ENCODE measurements around the gene MAP10. TPM values are rescaled to one million over a fixed set of nuclear protein-coding genes. Genes with fewer than 3 reads are reported as not detected.

Gene MAP10
- total and polyA plus RNA-seq, 5 donors from 2014 or later, result 1.00 to 3.0 (median 2.1) TPM

DNA sequence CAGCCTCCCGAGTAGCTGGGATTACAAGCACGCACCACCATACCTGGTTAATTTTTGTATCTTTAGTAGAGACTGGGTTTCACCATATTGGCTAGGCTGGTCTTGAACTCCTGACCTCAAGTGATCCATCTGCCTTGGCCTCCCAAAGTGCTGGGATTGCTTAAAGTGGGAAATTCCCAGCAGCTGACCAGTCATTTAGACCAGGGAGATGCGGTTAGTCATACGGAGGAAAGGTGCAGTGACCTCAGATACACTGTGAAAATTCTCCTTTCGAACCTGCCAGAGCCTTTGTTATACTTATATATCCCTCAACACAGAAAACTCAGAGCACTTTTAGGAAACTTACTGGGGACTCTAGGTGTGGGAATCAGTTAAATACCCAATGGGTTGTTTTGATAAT, 39.6 kb downstream of the MAP10 start:
- no peaks in the 10 kb centered on the region for H3K4me1 Mint-ChIP-seq
- no peaks in the 10 kb centered on the region for H3K36me3 ChIP-seq (ENCODE audit: control insufficient read depth, insufficient read depth, low read length)
- no peaks in the 10 kb centered on the region for H3K9me3 ChIP-seq (ENCODE audit: control insufficient read depth in 2 of 2, low read length in 2 of 2)
- H3K27me3 ChIP-seq (ENCODE audit: control insufficient read depth, insufficient read depth, low read length), result no peaks in the 10 kb centered on the region
- H3K27me3 Mint-ChIP-seq, result peaks cover 9% of the 10 kb centered on the region
- H3K27ac Mint-ChIP-seq, result no peak overlapping the region
- no peaks in the 10 kb centered on the region for H3K36me3 Mint-ChIP-seq
- H3K4me3 Mint-ChIP-seq, result no peak overlapping the region
- DNase-seq (no peak), ATAC-seq (ENCODE audit: low read depth in 2 of 2) (no peak)
- no peak overlapping the region for H3K4me3 ChIP-seq (ENCODE audit: low read depth, low read length)
- H3K27ac ChIP-seq (ENCODE audit: insufficient read depth, low read length, poor library complexity, severe bottlenecking), result no peak overlapping the region
- H3K4me1 ChIP-seq (ENCODE audit: control insufficient read depth, insufficient read depth, low read length, poor library complexity, severe bottlenecking), result no peaks in the 10 kb centered on the region
- H3K9me3 Mint-ChIP-seq, result peaks cover 0 to 11% (median 3%) of the 10 kb centered on the region in 7 donors

DNA sequence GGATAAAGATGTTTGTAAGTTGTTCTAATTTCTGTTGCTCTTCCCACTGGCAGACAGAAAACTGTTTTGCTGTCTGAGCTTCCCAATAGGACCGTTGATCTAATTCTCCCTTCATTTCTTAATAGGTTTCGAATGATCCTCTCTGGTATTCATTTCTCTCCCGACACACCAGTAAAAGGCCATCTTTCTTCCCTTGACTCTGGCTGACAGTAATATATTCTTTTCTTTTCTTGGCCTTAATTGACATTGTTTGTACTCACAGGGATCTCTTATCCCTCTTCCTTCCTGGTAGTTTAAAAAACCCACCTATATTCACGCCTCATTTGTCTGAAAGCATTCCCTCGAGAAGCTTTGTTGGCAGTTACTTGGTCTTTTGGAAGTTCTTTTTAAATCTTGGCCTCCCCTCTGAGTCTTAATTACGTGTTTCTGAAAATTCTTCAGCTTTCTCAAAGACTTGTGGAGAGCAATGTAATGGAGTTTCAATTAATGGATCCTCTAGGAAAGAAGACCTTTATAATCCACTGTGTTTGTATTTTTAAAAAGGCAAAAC, 40.3 kb downstream of the MAP10 start:
- no peak overlapping the region for H3K27ac ChIP-seq (ENCODE audit: insufficient read depth, low read length, poor library complexity, severe bottlenecking)
- no peak for DNase-seq
- H3K36me3 ChIP-seq (ENCODE audit: control insufficient read depth, insufficient read depth, low read length), result no peaks in the 10 kb centered on the region
- no peaks in the 10 kb centered on the region for H3K36me3 Mint-ChIP-seq
- no peak for ATAC-seq (ENCODE audit: low read depth in 2 of 2)
- H3K9me3 Mint-ChIP-seq, result peaks cover 0 to 9% (median 3%) of the 10 kb centered on the region in 7 donors
- no peak overlapping the region for H3K4me3 Mint-ChIP-seq
- H3K4me3 ChIP-seq (ENCODE audit: low read depth, low read length), result no peak overlapping the region
- H3K27me3 ChIP-seq (ENCODE audit: control insufficient read depth, insufficient read depth, low read length), result no peaks in the 10 kb centered on the region
- H3K27me3 Mint-ChIP-seq, result peaks cover 9% of the 10 kb centered on the region
- H3K9me3 ChIP-seq (ENCODE audit: control insufficient read depth in 2 of 2, low read length in 2 of 2), result no peaks in the 10 kb centered on the region
- H3K4me1 ChIP-seq (ENCODE audit: control insufficient read depth, insufficient read depth, low read length, poor library complexity, severe bottlenecking), result no peaks in the 10 kb centered on the region
- H3K4me1 Mint-ChIP-seq, result no peaks in the 10 kb centered on the region
- H3K27ac Mint-ChIP-seq, result no peak overlapping the region

GRCh38 chr1:232851532-232851931, 46.3 kb downstream of the MAP10 start:
- no peaks in the 10 kb centered on the region for H3K27me3 ChIP-seq (ENCODE audit: control insufficient read depth, insufficient read depth, low read length)
- Mint-ChIP-seq H3K4me1 (no peaks in the 10 kb centered on the region), H3K4me3 (no peak overlapping the region), H3K36me3 (no peaks in the 10 kb centered on the region), H3K27ac (no peak overlapping the region), H3K27me3 (peaks cover 10% of the 10 kb centered on the region), H3K9me3 (no peaks in the 10 kb centered on the region)
- H3K4me3 ChIP-seq (ENCODE audit: low read depth, low read length), result no peak overlapping the region
- DNase-seq, result no peak
- no peaks in the 10 kb centered on the region for H3K36me3 ChIP-seq (ENCODE audit: control insufficient read depth, insufficient read depth, low read length)
- H3K9me3 ChIP-seq (ENCODE audit: control insufficient read depth in 2 of 2, low read length in 2 of 2), result no peaks in the 10 kb centered on the region
- H3K27ac ChIP-seq (ENCODE audit: insufficient read depth, low read length, poor library complexity, severe bottlenecking), result no peak overlapping the region
- no peak for ATAC-seq (ENCODE audit: low read depth in 2 of 2)
- no peaks in the 10 kb centered on the region for H3K4me1 ChIP-seq (ENCODE audit: control insufficient read depth, insufficient read depth, low read length, poor library complexity, severe bottlenecking)

DNA sequence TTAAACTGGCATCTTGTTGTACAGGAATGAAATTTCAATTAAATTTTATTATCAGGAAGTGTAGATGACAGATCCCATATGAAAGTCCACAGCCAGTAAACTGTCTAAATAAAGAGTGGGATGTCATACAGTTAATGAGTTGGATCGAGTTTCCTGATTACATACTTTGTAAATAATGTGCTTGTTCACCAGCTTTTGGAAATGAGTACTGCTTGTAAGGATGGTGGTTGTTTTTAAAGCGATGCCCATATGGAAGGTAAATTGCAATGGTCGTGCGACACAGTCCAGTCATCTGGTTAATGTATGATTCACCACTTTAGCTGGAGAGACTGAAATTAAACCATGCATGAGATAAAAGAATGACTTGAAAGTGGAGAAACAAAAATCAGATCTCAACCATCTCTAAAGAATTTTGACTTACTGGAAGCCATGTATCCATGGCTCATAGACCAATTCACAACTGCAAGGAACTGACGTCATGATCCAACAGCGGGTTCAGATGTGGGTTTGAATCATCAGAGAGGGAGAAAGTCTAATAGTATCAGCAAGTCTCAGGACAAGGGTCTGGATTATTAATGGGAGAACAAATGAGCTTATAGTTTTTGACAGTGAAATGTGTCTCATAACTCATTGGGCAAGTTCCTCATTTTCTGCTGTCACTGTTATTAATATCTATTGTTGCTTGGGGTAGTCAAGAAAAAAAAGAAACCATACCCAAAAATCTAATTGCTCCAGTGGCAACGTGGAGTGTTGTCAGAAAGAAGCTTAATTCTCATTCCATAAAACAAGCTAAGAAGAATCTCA, 49.0 kb downstream of the MAP10 start:
- H3K27ac Mint-ChIP-seq, result no peak overlapping the region

DNA sequence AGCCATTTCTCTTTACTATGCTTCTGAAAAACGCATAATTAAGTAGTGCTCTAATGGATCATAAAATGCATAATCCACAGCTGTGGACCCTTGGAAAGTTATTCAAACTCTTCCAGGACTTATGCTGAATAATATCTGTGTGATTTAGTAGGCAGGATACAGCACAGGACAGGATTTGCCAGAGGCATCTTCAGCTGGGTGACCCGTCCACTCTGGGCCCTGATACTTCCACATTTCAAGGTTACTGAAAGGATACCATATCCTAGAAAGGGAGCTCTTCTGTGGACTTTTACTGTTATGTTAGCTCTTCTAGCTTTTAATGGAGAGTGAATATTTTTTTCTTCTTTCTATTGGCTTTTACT, 49.6 kb downstream of the MAP10 start:
- no peak overlapping the region for H3K27ac ChIP-seq (ENCODE audit: insufficient read depth, low read length, poor library complexity, severe bottlenecking)
- Mint-ChIP-seq H3K9me3 (no peaks in the 10 kb centered on the region), H3K36me3 (no peaks in the 10 kb centered on the region), H3K27me3 (peaks cover 15% of the 10 kb centered on the region), H3K4me3 (no peak overlapping the region), H3K4me1 (no peaks in the 10 kb centered on the region), H3K27ac (no peak overlapping the region)
- no peak overlapping the region for H3K4me3 ChIP-seq (ENCODE audit: low read depth, low read length)
- H3K36me3 ChIP-seq (ENCODE audit: control insufficient read depth, insufficient read depth, low read length), result no peaks in the 10 kb centered on the region
- H3K9me3 ChIP-seq (ENCODE audit: control insufficient read depth in 2 of 2, low read length in 2 of 2), result no peaks in the 10 kb centered on the region
- no peaks in the 10 kb centered on the region for H3K4me1 ChIP-seq (ENCODE audit: control insufficient read depth, insufficient read depth, low read length, poor library complexity, severe bottlenecking)
- ATAC-seq (ENCODE audit: low read depth in 2 of 2) (no peak), DNase-seq (no peak)
- H3K27me3 ChIP-seq (ENCODE audit: control insufficient read depth, insufficient read depth, low read length), result no peaks in the 10 kb centered on the region

More for the DNA sequence above, 49.0 kb downstream of the MAP10 start:
- no peaks in the 10 kb centered on the region for H3K36me3 Mint-ChIP-seq
- no peaks in the 10 kb centered on the region for H3K9me3 ChIP-seq (ENCODE audit: control insufficient read depth in 2 of 2, low read length in 2 of 2)
- ATAC-seq (ENCODE audit: low read depth in 2 of 2) (no peak), DNase-seq (no peak)
- peaks cover 15% of the 10 kb centered on the region for H3K27me3 Mint-ChIP-seq
- H3K27ac ChIP-seq (ENCODE audit: insufficient read depth, low read length, poor library complexity, severe bottlenecking), result no peak overlapping the region
- H3K4me1 Mint-ChIP-seq, result no peaks in the 10 kb centered on the region
- H3K4me3 Mint-ChIP-seq, result no peak overlapping the region
- no peaks in the 10 kb centered on the region for H3K27me3 ChIP-seq (ENCODE audit: control insufficient read depth, insufficient read depth, low read length)
- H3K36me3 ChIP-seq (ENCODE audit: control insufficient read depth, insufficient read depth, low read length), result no peaks in the 10 kb centered on the region
- H3K4me3 ChIP-seq (ENCODE audit: low read depth, low read length), result no peak overlapping the region
- H3K9me3 Mint-ChIP-seq, result no peaks in the 10 kb centered on the region
- H3K4me1 ChIP-seq (ENCODE audit: control insufficient read depth, insufficient read depth, low read length, poor library complexity, severe bottlenecking), result no peaks in the 10 kb centered on the region

DNA sequence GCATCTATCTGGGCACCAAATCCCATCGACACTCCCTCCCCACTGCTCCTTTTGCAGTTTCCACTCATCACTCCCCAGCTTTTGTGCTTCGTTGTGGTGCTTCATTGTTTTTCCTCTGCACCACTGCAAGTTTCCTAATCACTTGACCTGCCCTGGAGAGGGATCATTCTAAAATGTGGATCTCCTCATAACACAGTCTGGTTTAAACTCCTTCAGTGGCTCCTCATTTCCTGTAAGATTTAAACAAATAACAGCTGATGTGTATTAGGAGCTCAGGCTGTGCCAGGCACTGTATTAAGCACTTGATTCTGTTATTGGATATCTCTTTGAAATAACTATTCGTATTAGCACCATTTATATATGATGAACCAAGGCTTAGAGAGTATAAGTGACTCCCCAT, 51.3 kb downstream of the MAP10 start:
- Mint-ChIP-seq H3K27ac (no peak overlapping the region), H3K4me3 (no peak overlapping the region), H3K27me3 (peaks cover 15% of the 10 kb centered on the region), H3K4me1 (no peaks in the 10 kb centered on the region), H3K36me3 (no peaks in the 10 kb centered on the region), H3K9me3 (no peaks in the 10 kb centered on the region)
- H3K27me3 ChIP-seq (ENCODE audit: control insufficient read depth, insufficient read depth, low read length), result peaks cover 1% of the 10 kb centered on the region
- H3K9me3 ChIP-seq (ENCODE audit: control insufficient read depth in 2 of 2, low read length in 2 of 2), result no peaks in the 10 kb centered on the region
- DNase-seq (no peak), ATAC-seq (ENCODE audit: low read depth in 2 of 2) (no peak)
- H3K4me1 ChIP-seq (ENCODE audit: control insufficient read depth, insufficient read depth, low read length, poor library complexity, severe bottlenecking), result no peaks in the 10 kb centered on the region
- H3K36me3 ChIP-seq (ENCODE audit: control insufficient read depth, insufficient read depth, low read length), result no peaks in the 10 kb centered on the region
- no peak overlapping the region for H3K4me3 ChIP-seq (ENCODE audit: low read depth, low read length)
- H3K27ac ChIP-seq (ENCODE audit: insufficient read depth, low read length, poor library complexity, severe bottlenecking), result no peak overlapping the region

Other genes with a start within 250 kb of the MAP10 start
- gene SIPA1L2, start 175.3 kb upstream of the MAP10 start, total RNA-seq, result 0.22 TPM
- gene SIPA1L2, start 175.3 kb upstream of the MAP10 start, polyA plus RNA-seq, result not detected
- 12.4 TPM for gene NTPCR, start 145.2 kb downstream of the MAP10 start, total RNA-seq
- gene NTPCR, start 145.2 kb downstream of the MAP10 start, polyA plus RNA-seq, result 10 to 100 TPM; 22.3 to 72.0 (median 47.8) TPM

Data from CD4-positive, CD25-positive, alpha-beta regulatory T cell (primary cell).